ENCODE data around the gene SULF2. TPM values are rescaled to one million over a fixed set of nuclear protein-coding genes. Genes with fewer than 3 reads are reported as not detected.

The SULF2 gene
- total RNA-seq, 4 donors from 2014 or later, result 41.2 to 177 (median 62.3) TPM

DNA sequence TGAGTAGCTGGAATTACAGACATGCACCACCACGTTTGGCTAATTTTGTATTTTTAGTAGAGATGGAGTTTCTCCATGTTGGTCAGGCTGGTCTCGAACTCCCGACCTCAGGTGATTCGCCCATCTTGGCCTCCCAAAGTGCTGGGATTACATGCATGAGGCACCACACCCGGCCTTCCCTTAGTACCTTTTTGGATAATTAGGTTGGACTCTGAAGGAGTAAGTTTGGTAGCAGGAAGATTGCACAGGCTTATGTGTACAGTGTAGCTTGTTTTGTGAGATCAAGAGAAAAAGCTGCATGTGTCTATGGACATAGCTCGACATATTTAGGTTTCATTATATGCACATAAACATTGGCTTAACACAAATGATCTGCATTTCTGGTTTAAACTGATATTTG, 166.8 kb downstream of the SULF2 start:
- Histone ChIP-seq H3K36me3 (peaks cover 0 to 14% of the 10 kb centered on the region in 2 donors), H3K9me3 (no peaks in the 10 kb centered on the region), H3K27ac (no peak overlapping the region), H3K4me3 (no peak overlapping the region), H3K27me3 (no peaks in the 10 kb centered on the region), H3K4me1 (no peaks in the 10 kb centered on the region)
- TF ChIP-seq, protein P1, sequence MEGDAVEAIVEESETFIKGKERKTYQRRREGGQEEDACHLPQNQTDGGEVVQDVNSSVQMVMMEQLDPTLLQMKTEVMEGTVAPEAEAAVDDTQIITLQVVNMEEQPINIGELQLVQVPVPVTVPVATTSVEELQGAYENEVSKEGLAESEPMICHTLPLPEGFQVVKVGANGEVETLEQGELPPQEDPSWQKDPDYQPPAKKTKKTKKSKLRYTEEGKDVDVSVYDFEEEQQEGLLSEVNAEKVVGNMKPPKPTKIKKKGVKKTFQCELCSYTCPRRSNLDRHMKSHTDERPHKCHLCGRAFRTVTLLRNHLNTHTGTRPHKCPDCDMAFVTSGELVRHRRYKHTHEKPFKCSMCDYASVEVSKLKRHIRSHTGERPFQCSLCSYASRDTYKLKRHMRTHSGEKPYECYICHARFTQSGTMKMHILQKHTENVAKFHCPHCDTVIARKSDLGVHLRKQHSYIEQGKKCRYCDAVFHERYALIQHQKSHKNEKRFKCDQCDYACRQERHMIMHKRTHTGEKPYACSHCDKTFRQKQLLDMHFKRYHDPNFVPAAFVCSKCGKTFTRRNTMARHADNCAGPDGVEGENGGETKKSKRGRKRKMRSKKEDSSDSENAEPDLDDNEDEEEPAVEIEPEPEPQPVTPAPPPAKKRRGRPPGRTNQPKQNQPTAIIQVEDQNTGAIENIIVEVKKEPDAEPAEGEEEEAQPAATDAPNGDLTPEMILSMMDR (IDR thresholded peaks at IDR 0.05), result no peak
- TF ChIP-seq EP300 (IDR thresholded peaks at IDR 0.05), result no peak
- no peak for TF ChIP-seq POLR2A (IDR thresholded peaks at IDR 0.05)
- TF ChIP-seq POLR2AphosphoS5 (IDR thresholded peaks at IDR 0.05), result no peak
- ATAC-seq, result no peak
- WGBS, 2 donors (ENCODE audit: low coverage in 1 of 2), result 81 to 100% methylated on average over 2 to 5 of the region's 6 CpGs

DNA sequence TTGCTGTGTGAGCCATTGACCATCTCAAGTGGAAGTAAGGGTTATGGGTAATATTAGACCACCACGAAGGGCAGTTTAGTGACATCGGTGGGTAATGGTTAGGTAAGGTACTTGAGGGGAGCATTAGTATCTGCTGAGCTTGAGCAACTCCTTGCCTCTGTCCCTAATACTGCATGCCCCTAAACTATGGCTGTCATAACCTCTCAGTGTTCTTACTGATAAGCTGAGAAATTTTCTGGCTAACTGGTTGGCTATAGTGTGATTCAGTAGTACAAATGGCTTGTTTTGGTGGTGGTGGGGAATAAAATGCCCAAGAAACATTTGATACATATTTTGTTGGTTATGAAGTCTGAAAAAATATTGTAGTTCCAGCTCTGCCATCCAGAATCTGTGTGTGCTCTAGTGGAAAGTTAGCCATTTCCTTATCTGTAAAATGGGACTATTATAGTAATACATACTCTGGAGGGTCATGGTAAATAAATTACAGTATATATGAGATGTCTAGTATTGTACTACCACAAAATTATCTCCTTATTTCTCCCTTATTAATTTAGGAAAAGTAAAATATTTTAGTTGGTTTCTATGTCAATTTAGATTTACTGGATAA, 170.5 kb downstream of the SULF2 start:
- Histone ChIP-seq H3K27ac (no peak overlapping the region), H3K9me3 (no peaks in the 10 kb centered on the region), H3K27me3 (no peaks in the 10 kb centered on the region), H3K36me3 (no peaks in the 10 kb centered on the region), H3K4me3 (no peak overlapping the region), H3K4me1 (peaks cover 0 to 20% (median 0%) of the 10 kb centered on the region in 3 donors)
- TF ChIP-seq, protein P1 (IDR thresholded peaks at IDR 0.05), result no peak
- no peak for TF ChIP-seq POLR2AphosphoS5 (IDR thresholded peaks at IDR 0.05)
- no peak for TF ChIP-seq EP300 (IDR thresholded peaks at IDR 0.05)
- TF ChIP-seq POLR2A (IDR thresholded peaks at IDR 0.05), result no peak
- WGBS, 2 donors (ENCODE audit: low coverage in 1 of 2), result 92 to 100% methylated on average over 2 of the region's 2 CpGs
- no peak for ATAC-seq

DNA sequence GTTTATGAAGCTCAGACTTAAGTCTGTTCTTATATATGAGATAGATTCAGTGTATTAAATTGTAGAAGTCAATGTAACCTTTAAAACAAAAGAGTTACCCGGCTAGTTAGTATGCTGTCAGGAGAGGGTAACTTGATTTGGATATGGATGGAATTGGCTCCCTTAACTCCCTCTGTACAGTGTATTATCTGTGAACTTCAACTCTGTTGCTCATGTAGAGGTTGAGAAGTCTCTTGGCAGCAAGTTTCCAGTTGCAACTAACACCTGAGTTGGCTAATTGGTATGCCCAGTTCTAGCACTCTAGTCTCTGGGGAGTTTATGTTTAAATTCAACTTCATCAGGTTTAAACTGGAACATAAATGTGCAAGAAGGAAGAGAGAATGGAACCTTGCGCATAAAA, 172.6 kb downstream of the SULF2 start:
- no peak for ATAC-seq
- Histone ChIP-seq H3K4me1 (peaks cover 0 to 22% (median 0%) of the 10 kb centered on the region in 3 donors), H3K36me3 (no peaks in the 10 kb centered on the region), H3K27ac (no peak overlapping the region), H3K27me3 (no peaks in the 10 kb centered on the region), H3K4me3 (no peak overlapping the region), H3K9me3 (no peaks in the 10 kb centered on the region)
- WGBS, 2 donors (ENCODE audit: low coverage in 1 of 2), result 90% methylated on average over 2 of the region's 2 CpGs
- TF ChIP-seq, protein P1 (IDR thresholded peaks at IDR 0.05), result no peak

DNA sequence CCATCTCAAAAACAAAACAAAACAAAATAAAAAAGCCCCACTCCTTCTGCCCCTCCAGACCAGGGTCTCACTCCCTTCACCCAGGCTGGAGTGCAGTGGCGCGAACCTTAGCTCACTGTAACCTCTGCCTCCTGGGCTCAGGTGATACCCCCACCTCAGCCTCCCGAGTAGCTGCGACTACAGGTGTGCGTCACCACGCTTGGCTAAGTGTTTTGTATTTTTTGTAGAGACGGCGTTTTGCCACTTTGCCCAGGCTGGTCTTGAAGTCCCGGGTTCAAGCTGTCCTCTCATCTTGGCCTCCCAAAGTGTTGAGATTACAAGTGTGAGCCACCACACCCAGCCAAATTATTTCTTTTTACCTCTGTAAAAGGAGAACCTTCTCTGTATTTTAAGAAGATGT, 173.5 kb downstream of the SULF2 start:
- Histone ChIP-seq H3K36me3 (no peaks in the 10 kb centered on the region), H3K4me3 (no peak overlapping the region), H3K27ac (no peak overlapping the region), H3K27me3 (no peaks in the 10 kb centered on the region), H3K4me1 (peaks cover 0 to 22% (median 0%) of the 10 kb centered on the region in 3 donors), H3K9me3 (no peaks in the 10 kb centered on the region)
- ATAC-seq, result no peak
- WGBS, 2 donors (ENCODE audit: low coverage in 1 of 2), result 100% methylated on average over 7 of the region's 9 CpGs; no CpG with 5 or more reads in 1 of the 2 donors
- TF ChIP-seq EP300 (IDR thresholded peaks at IDR 0.05), result no peak
- TF ChIP-seq POLR2AphosphoS5 (IDR thresholded peaks at IDR 0.05), result no peak
- no peak for TF ChIP-seq POLR2A (IDR thresholded peaks at IDR 0.05)
- TF ChIP-seq, protein P1 (IDR thresholded peaks at IDR 0.05), result no peak

DNA sequence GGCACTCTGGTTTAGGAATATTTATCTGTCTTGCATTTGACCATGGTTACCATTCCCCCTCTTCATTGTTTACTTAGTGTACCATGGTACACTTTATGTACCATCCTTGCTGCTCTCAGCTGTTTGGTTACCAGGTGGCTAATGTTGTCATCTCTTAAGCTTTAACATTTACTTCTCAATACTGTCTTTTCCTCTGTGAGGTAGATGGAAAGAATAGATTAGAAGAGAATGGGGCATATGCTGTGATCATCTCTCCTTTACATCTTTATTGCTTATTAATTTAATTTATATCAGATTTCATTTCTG, 174.4 kb downstream of the SULF2 start:
- no peak for ATAC-seq

More for the DNA sequence above, 174.4 kb downstream of the SULF2 start:
- Histone ChIP-seq H3K27me3 (no peaks in the 10 kb centered on the region), H3K27ac (no peak overlapping the region), H3K9me3 (no peaks in the 10 kb centered on the region), H3K36me3 (no peaks in the 10 kb centered on the region), H3K4me3 (no peak overlapping the region), H3K4me1 (peaks cover 0 to 22% (median 0%) of the 10 kb centered on the region in 3 donors)
- TF ChIP-seq EP300 (IDR thresholded peaks at IDR 0.05), result no peak
- TF ChIP-seq, protein P1 (IDR thresholded peaks at IDR 0.05), result no peak
- no peak for TF ChIP-seq POLR2A (IDR thresholded peaks at IDR 0.05)
- TF ChIP-seq POLR2AphosphoS5 (IDR thresholded peaks at IDR 0.05), result no peak
